HG03060 (cell line): ENCODE results near the gene ISY1.
"Not testable (repeated sequence)": the region's sequence is repeated elsewhere in the genome, so short reads cannot be mapped to it uniquely, and the experiment has no call there.

ENCODE experiments used
- ATAC-seq: cut with Tn5 transposase; IDR thresholded peaks from one replicate; pipeline ENCODE4 v1.9.1; 2021; ENCODE audit warnings: low read depth, moderate number of reproducible peaks; ENCODE audit not compliant: unreplicated experiment

Gene ISY1

GRCh38 chr3:129095285-129095684, 65.6 kb downstream of the ISY1 start:
- ATAC-seq, result no peak

- ATAC-seq, result not testable (repeated sequence)
Observed at GRCh38 chr3:129088312-129088711, 72.6 kb downstream of the ISY1 start.

GRCh38 chr3:129087904-129088303, 73.0 kb downstream of the ISY1 start:
- not testable (repeated sequence) for ATAC-seq

GRCh38 chr3:129087138-129087702, 73.6 kb downstream of the ISY1 start:
- ATAC-seq, result no peak

GRCh38 chr3:129085818-129086217, 75.0 kb downstream of the ISY1 start:
- no peak for ATAC-seq

GRCh38 chr3:129085165-129085715, 75.6 kb downstream of the ISY1 start:
- ATAC-seq, result no peak

- no peak for ATAC-seq
Observed at GRCh38 chr3:129084501-129084900, 76.4 kb downstream of the ISY1 start.

- no peak for ATAC-seq
Observed at GRCh38 chr3:129082026-129082425, 78.8 kb downstream of the ISY1 start.

GRCh38 chr3:129081503-129081902, 79.4 kb downstream of the ISY1 start:
- no peak for ATAC-seq

GRCh38 chr3:129078510-129078909, 82.4 kb downstream of the ISY1 start:
- ATAC-seq, result no peak
